Trophoblast cell (in vitro differentiated cells and primary cell): ENCODE measurements around the gene PRPF6.

Experiments used
- DNase-seq, 2 donors: peaks; one replicate each; pipeline ENCODE4 v3.0.0-alpha.2; 2016
- H2AFZ ChIP-seq: 2 replicates; pipeline ENCODE4 v1.6.1; 2013; ENCODE audit warnings: low read length, moderate library complexity, mild to moderate bottlenecking; ENCODE audit not compliant: insufficient read depth, poor library complexity
- H2AK5ac ChIP-seq: 2 replicates; pipeline ENCODE4 v1.6.1; 2013; ENCODE audit warnings: mild to moderate bottlenecking, low read length
- H2BK120ac ChIP-seq: 2 replicates; pipeline ENCODE4 v1.6.1; 2013; ENCODE audit warnings: low read length, mild to moderate bottlenecking, moderate library complexity; ENCODE audit not compliant: insufficient read depth, poor library complexity
- H2BK12ac ChIP-seq: 2 replicates; pipeline ENCODE4 v1.6.1; 2013; ENCODE audit warnings: mild to moderate bottlenecking, low read length, moderate library complexity
- H2BK5ac ChIP-seq: 2 replicates; pipeline ENCODE4 v1.6.1; 2013; ENCODE audit warnings: low read length, low read depth, moderate library complexity, mild to moderate bottlenecking; ENCODE audit not compliant: poor library complexity
- H3K14ac ChIP-seq: 2 replicates; pipeline ENCODE4 v1.6.1; 2013; ENCODE audit warnings: mild to moderate bottlenecking, low read length
- H3K18ac ChIP-seq: 2 replicates; pipeline ENCODE4 v1.6.1; 2013; ENCODE audit warnings: mild to moderate bottlenecking, low read length
- H3K23ac ChIP-seq: 2 replicates; pipeline ENCODE4 v1.6.1; 2013; ENCODE audit warnings: low read length
- H3K27ac ChIP-seq: 2 replicates; pipeline ENCODE4 v1.5.1; 2013; ENCODE audit warnings: low read depth, mild to moderate bottlenecking, inconsistent platforms, low read length, moderate library complexity
- H3K27me3 ChIP-seq: 2 replicates; pipeline ENCODE4 v1.6.1; 2013; ENCODE audit warnings: inconsistent platforms, mild to moderate bottlenecking, low read length, moderate library complexity; ENCODE audit not compliant: insufficient read depth
- H3K36me3 ChIP-seq, 2 experiments: 1 replicate in 1 of 2; 2 replicates in 1 of 2; pipeline ENCODE4 v1.6.1; 2013; ENCODE audit warnings: low read length in 2 of 2, mild to moderate bottlenecking in 2 of 2, moderate library complexity in 1 of 2; ENCODE audit not compliant: insufficient read depth in 2 of 2, control insufficient read depth in 1 of 2
- H3K4ac ChIP-seq: 2 replicates; pipeline ENCODE4 v1.6.1; 2013; ENCODE audit warnings: low read depth, mild to moderate bottlenecking, low read length, moderate library complexity
- H3K4me1 ChIP-seq, 2 experiments: 1 replicate in 1 of 2; 2 replicates in 1 of 2; pipeline ENCODE4 v1.6.1; 2013; ENCODE audit warnings: low read length in 2 of 2, mild to moderate bottlenecking in 2 of 2, moderate library complexity in 1 of 2; ENCODE audit not compliant: insufficient read depth in 2 of 2, control insufficient read depth in 1 of 2
- H3K4me2 ChIP-seq: 2 replicates; pipeline ENCODE4 v1.6.1; 2013; ENCODE audit warnings: inconsistent platforms, mild to moderate bottlenecking, low read length, moderate library complexity
- H3K4me3 ChIP-seq: 2 replicates; pipeline ENCODE4 v1.5.1; 2013; ENCODE audit warnings: mild to moderate bottlenecking, low read depth, low read length, inconsistent platforms
- H3K79me1 ChIP-seq: one replicate; pipeline ENCODE4 v1.6.1; 2013; ENCODE audit warnings: low read length
- H3K79me2 ChIP-seq: 2 replicates; pipeline ENCODE4 v1.6.1; 2013; ENCODE audit warnings: low read length, mild to moderate bottlenecking; ENCODE audit not compliant: control insufficient read depth, insufficient read depth, poor library complexity
- H3K9ac ChIP-seq: 2 replicates; pipeline ENCODE4 v1.6.1; 2013; ENCODE audit warnings: mild to moderate bottlenecking, low read length
- H3K9me3 ChIP-seq: 2 replicates; pipeline ENCODE4 v1.6.1; 2013; ENCODE audit warnings: low read depth, mild to moderate bottlenecking, control low read depth, inconsistent platforms, low read length; ENCODE audit not compliant: insufficient read depth
- H4K12ac ChIP-seq: 2 replicates; pipeline ENCODE4 v1.6.1; 2013; ENCODE audit warnings: low read depth, mild to moderate bottlenecking, low read length, moderate library complexity
- H4K8ac ChIP-seq: 2 replicates; pipeline ENCODE4 v1.6.1; 2013; ENCODE audit warnings: low read depth, mild to moderate bottlenecking, low read length, moderate library complexity
- H4K91ac ChIP-seq: one replicate; pipeline ENCODE4 v1.6.1; 2013; ENCODE audit warnings: low read depth, mild to moderate bottlenecking, low read length, moderate library complexity
- WGBS: extraction: QIAGEN DNeasy Blood & Tissue Kit; methylation state at CpG from one replicate; pipeline ENCODE4 v1.1.7; 2013; ENCODE audit warnings: missing lambda C conversion rate; ENCODE audit not compliant: insufficient read length, insufficient coverage; ENCODE audit errors: extremely low coverage; 5-methylcytosine and 5-hydroxymethylcytosine counted together

The PRPF6 gene

GRCh38 chr20:64056889-64057627 is 76.1 kb downstream of the PRPF6 start:
- Histone ChIP-seq H4K91ac (peak overlapping the region; percentile 41), H3K23ac (no peak overlapping the region), H3K9ac (no peak overlapping the region)

GRCh38 chr20:64057628-64058498 is 76.9 kb downstream of the PRPF6 start:
- Histone ChIP-seq H4K8ac (peak overlapping the region; percentile 47), H4K12ac (peak overlapping the region; percentile 22), H3K9ac (no peak overlapping the region), H2BK5ac (no peak overlapping the region), H3K27me3 (no peaks in the 10 kb centered on the region), H3K14ac (no peak overlapping the region), H2AK5ac (no peak overlapping the region), H3K36me3 (no peaks in the 10 kb centered on the region), H3K9me3 (no peaks in the 10 kb centered on the region), H3K23ac (no peak overlapping the region), H2BK12ac (peak overlapping the region; percentile 70), H4K91ac (peak overlapping the region; percentile 29), H2AFZ (peak overlapping the region; percentile 48), H3K4me2 (no peak overlapping the region), H3K79me1 (peaks cover 20% of the 10 kb centered on the region), H3K27ac (no peak overlapping the region), H3K4me1 (peaks cover 27 to 40% of the 10 kb centered on the region in 2 experiments), H3K79me2 (peaks cover 4% of the 10 kb centered on the region), H3K18ac (no peak overlapping the region), H3K4me3 (no peak overlapping the region), H2BK120ac (peak overlapping the region; percentile 11), H3K4ac (no peak overlapping the region)
- WGBS = no CpG with 5 or more reads among the region's 33 CpGs
- peak; percentile 52 to 69 for DNase-seq

More at GRCh38 chr20:64056889-64057627, 76.1 kb downstream of the PRPF6 start:
- Histone ChIP-seq H3K4me1 (peaks cover 20 to 33% of the 10 kb centered on the region in 2 experiments), H3K4me3 (no peak overlapping the region), H2AFZ (no peak overlapping the region), H3K18ac (no peak overlapping the region), H3K36me3 (no peaks in the 10 kb centered on the region), H3K79me1 (peaks cover 16% of the 10 kb centered on the region), H2BK5ac (no peak overlapping the region), H4K12ac (no peak overlapping the region), H2BK12ac (peak overlapping the region; percentile 70), H4K8ac (no peak overlapping the region), H2AK5ac (peak overlapping the region; percentile 6), H3K79me2 (no peaks in the 10 kb centered on the region), H3K27me3 (no peaks in the 10 kb centered on the region), H3K4ac (no peak overlapping the region), H2BK120ac (peak overlapping the region; percentile 20), H3K9me3 (no peaks in the 10 kb centered on the region), H3K27ac (no peak overlapping the region), H3K4me2 (no peak overlapping the region), H3K14ac (no peak overlapping the region)
- DNase-seq = no peak
- no CpG with 5 or more reads among the region's 39 CpGs for WGBS

GRCh38 chr20:64058536-64058935 is 77.6 kb downstream of the PRPF6 start:
- no CpG with 5 or more reads among the region's 12 CpGs for WGBS

GRCh38 chr20:64062276-64062595 is 81.3 kb downstream of the PRPF6 start:
- no CpG with 5 or more reads among the region's 5 CpGs for WGBS
- peak overlapping the region; percentile 100 for H4K8ac ChIP-seq

More at GRCh38 chr20:64058536-64058935, 77.6 kb downstream of the PRPF6 start:
- H3K36me3 ChIP-seq = no peaks in the 10 kb centered on the region
- no peak overlapping the region for H2AK5ac ChIP-seq
- H4K91ac ChIP-seq = no peak overlapping the region
- H3K4me2 ChIP-seq = no peak overlapping the region
- H3K4me1 ChIP-seq = peaks cover 27 to 40% of the 10 kb centered on the region in 2 experiments
- H3K79me2 ChIP-seq = peaks cover 9% of the 10 kb centered on the region
- no peaks in the 10 kb centered on the region for H3K27me3 ChIP-seq
- H4K12ac ChIP-seq = no peak overlapping the region
- no peak overlapping the region for H2BK12ac ChIP-seq
- H4K8ac ChIP-seq = no peak overlapping the region
- no peak overlapping the region for H3K27ac ChIP-seq
- H3K4ac ChIP-seq = no peak overlapping the region
- DNase-seq = no peak
- H3K9ac ChIP-seq = no peak overlapping the region
- H3K23ac ChIP-seq = no peak overlapping the region
- H3K9me3 ChIP-seq = no peaks in the 10 kb centered on the region
- H2AFZ ChIP-seq = no peak overlapping the region
- H3K79me1 ChIP-seq = peaks cover 26% of the 10 kb centered on the region
- H3K4me3 ChIP-seq = no peak overlapping the region
- no peak overlapping the region for H3K14ac ChIP-seq
- no peak overlapping the region for H2BK5ac ChIP-seq
- no peak overlapping the region for H3K18ac ChIP-seq
- no peak overlapping the region for H2BK120ac ChIP-seq

More at GRCh38 chr20:64062276-64062595, 81.3 kb downstream of the PRPF6 start:
- peak overlapping the region; percentile 90 for H3K18ac ChIP-seq
- H3K27me3 ChIP-seq = no peaks in the 10 kb centered on the region
- H3K9me3 ChIP-seq = no peaks in the 10 kb centered on the region
- peaks cover 12% of the 10 kb centered on the region for H3K79me1 ChIP-seq
- peak overlapping the region; percentile 20 for H2AK5ac ChIP-seq
- peak overlapping the region; percentile 93 for H2AFZ ChIP-seq
- H4K91ac ChIP-seq = peak overlapping the region; percentile 88
- peak overlapping the region; percentile 79 for H2BK5ac ChIP-seq
- no peak overlapping the region for H3K9ac ChIP-seq
- peak overlapping the region; percentile 58 for H3K4me3 ChIP-seq
- H2BK12ac ChIP-seq = no peak overlapping the region
- H3K4ac ChIP-seq = peak overlapping the region; percentile 74
- peak overlapping the region; percentile 71 for H3K4me2 ChIP-seq
- H3K27ac ChIP-seq = peak overlapping the region; percentile 5
- H3K79me2 ChIP-seq = peaks cover 12% of the 10 kb centered on the region
- H3K4me1 ChIP-seq = peaks cover 15 to 22% of the 10 kb centered on the region in 2 experiments
- H3K14ac ChIP-seq = peak overlapping the region; percentile 97
- no peak overlapping the region for H3K23ac ChIP-seq
- peak overlapping the region; percentile 93 for H2BK120ac ChIP-seq
- H4K12ac ChIP-seq = peak overlapping the region; percentile 97
- no peak for DNase-seq
- H3K36me3 ChIP-seq = no peaks in the 10 kb centered on the region
